WTC11 (cell line): ENCODE data around the gene PHAF1. TPM values are rescaled to one million over a fixed set of nuclear protein-coding genes. Genes with fewer than 3 reads are reported as not detected.

ENCODE experiments used
- ATAC-seq: fragments of 200-7000 bp; cut with Tn5 transposase; 2 replicates; pipeline ENCODE4 v1.10.0; 2021; ENCODE audit warnings: mild to moderate bottlenecking, moderate library complexity
- CTCF ChIA-PET: fragments of 300-600 bp; sonication (Branson Sonifier 250); formaldehyde crosslinking; loops from one replicate; lab custom pipeline; 2021; ENCODE audit warnings: antibody characterized with exemption; lab: Charles Lee
- POLR2A ChIA-PET: fragments of 350-600 bp; sonication (Branson Sonifier 250); formaldehyde crosslinking; loops from one replicate; lab custom pipeline; 2021; ENCODE audit warnings: antibody characterized with exemption; lab: Charles Lee
- DNase-seq: peaks from one replicate; pipeline ENCODE4 v3.0.0; 2021; ENCODE audit warnings: low spot score
- H3K27ac Mint-ChIP-seq: 2 replicates; pipeline ENCODE4 v1.8.0; 2021; ENCODE audit warnings: mixed read lengths
- H3K27me3 Mint-ChIP-seq: 2 replicates; pipeline ENCODE4 v1.8.0; 2021; ENCODE audit warnings: low read depth, mild to moderate bottlenecking, moderate library complexity, mixed read lengths
- H3K36me3 Mint-ChIP-seq: 2 replicates; pipeline ENCODE4 v1.8.0; 2021; ENCODE audit warnings: mixed read lengths
- H3K4me1 Mint-ChIP-seq: 2 replicates; pipeline ENCODE4 v1.8.0; 2022; ENCODE audit warnings: mixed read lengths
- H3K4me3 Mint-ChIP-seq: 2 replicates; pipeline ENCODE4 v1.8.0; 2021; ENCODE audit warnings: mild to moderate bottlenecking, moderate library complexity, mixed read lengths
- H3K9me3 Mint-ChIP-seq: 2 replicates; pipeline ENCODE4 v1.8.0; 2021; ENCODE audit warnings: mixed read lengths
- ATF1 ChIP-seq: sonication (generic); formaldehyde crosslinking; IDR thresholded peaks from 2 replicates; pipeline ENCODE4 v1.8.1; 2023; ENCODE audit warnings: mild to moderate bottlenecking, moderate library complexity, missing genetic modification reagents
- CREB1 ChIP-seq: sonication (generic); formaldehyde crosslinking; IDR thresholded peaks from 2 replicates; pipeline ENCODE4 v1.8.0; 2023; ENCODE audit warnings: mild to moderate bottlenecking, missing genetic modification reagents
- ELF4 ChIP-seq: sonication (generic); formaldehyde crosslinking; IDR thresholded peaks from 2 replicates; pipeline ENCODE4 v1.8.1; 2022; ENCODE audit warnings: low read depth, mild to moderate bottlenecking, moderate library complexity, missing genetic modification reagents
- ETV6 ChIP-seq: sonication (generic); formaldehyde crosslinking; IDR thresholded peaks from 2 replicates; pipeline ENCODE4 v1.8.1; 2022; ENCODE audit warnings: mild to moderate bottlenecking, missing genetic modification reagents
- FOXK1 ChIP-seq: sonication (generic); formaldehyde crosslinking; IDR thresholded peaks from 2 replicates; pipeline ENCODE4 v1.8.0; 2022; ENCODE audit warnings: mild to moderate bottlenecking, moderate library complexity, missing genetic modification reagents
- MXD4 ChIP-seq: fragments of 250-450 bp; sonication (Bioruptor Pico); IDR thresholded peaks from 2 replicates; pipeline ENCODE4 v1.8.0; 2021; ENCODE audit warnings: mild to moderate bottlenecking, moderate library complexity, borderline replicate concordance
- NR3C1 ChIP-seq: sonication (generic); formaldehyde crosslinking; conservative IDR thresholded peaks from 2 replicates; pipeline ENCODE4 v1.8.1; 2023; ENCODE audit warnings: low read depth, mild to moderate bottlenecking, missing genetic modification reagents
- PRRX2 ChIP-seq: fragments of 250-450 bp; sonication (Bioruptor Pico); IDR thresholded peaks from 2 replicates; pipeline ENCODE4 v1.8.0; 2021; ENCODE audit warnings: mild to moderate bottlenecking
- SMAD3 ChIP-seq: sonication (generic); formaldehyde crosslinking; IDR thresholded peaks from 2 replicates; pipeline ENCODE4 v1.8.0; 2022; ENCODE audit warnings: missing genetic modification reagents, mild to moderate bottlenecking, borderline replicate concordance
- SMAD4 ChIP-seq: sonication (generic); formaldehyde crosslinking; IDR thresholded peaks from 2 replicates; pipeline ENCODE4 v1.8.0; 2022; ENCODE audit warnings: mild to moderate bottlenecking, missing genetic modification reagents
- ZNF121 ChIP-seq: sonication (generic); formaldehyde crosslinking; IDR thresholded peaks from 2 replicates; pipeline ENCODE4 v1.8.0; 2023; ENCODE audit warnings: missing genetic modification reagents
- ZNF219 ChIP-seq: sonication (generic); formaldehyde crosslinking; IDR thresholded peaks from 2 replicates; pipeline ENCODE4 v1.8.0; 2023; ENCODE audit warnings: missing genetic modification reagents, mild to moderate bottlenecking, borderline replicate concordance
- ZNF317 ChIP-seq: sonication (generic); formaldehyde crosslinking; IDR thresholded peaks from 2 replicates; pipeline ENCODE4 v1.8.1; 2023; ENCODE audit warnings: low read depth, mild to moderate bottlenecking, moderate library complexity, missing genetic modification reagents, borderline replicate concordance
- ZNF416 ChIP-seq: fragments of 250-450 bp; sonication (Bioruptor Pico); IDR thresholded peaks from 2 replicates; pipeline ENCODE4 v1.9.0; 2021; ENCODE audit warnings: mild to moderate bottlenecking, inconsistent platforms
- ZNF423 ChIP-seq: fragments of 250-450 bp; sonication (Bioruptor Pico); IDR thresholded peaks from 2 replicates; pipeline ENCODE4 v2.1.2; 2022; ENCODE audit warnings: mild to moderate bottlenecking, moderate library complexity
- total RNA-seq: library from RNA; stranded (reverse); gene quantifications from 3 replicates; pipeline ENCODE4 v1.2.3, GENCODE V29; 2021
- TF ChIP-seq, protein P1 (sequence below): fragments of 250-450 bp; sonication (Bioruptor Pico); IDR thresholded peaks from 2 replicates; pipeline ENCODE4 v1.9.0; 2021; ENCODE audit warnings: mild to moderate bottlenecking
- TF ChIP-seq, protein P2 (sequence below): sonication (generic); formaldehyde crosslinking; IDR thresholded peaks from 2 replicates; pipeline ENCODE4 v1.8.0; 2023; ENCODE audit warnings: missing genetic modification reagents
- TF ChIP-seq, protein P3 (sequence below): sonication (generic); formaldehyde crosslinking; IDR thresholded peaks from 2 replicates; pipeline ENCODE4 v1.8.0; 2022; ENCODE audit warnings: mild to moderate bottlenecking, missing genetic modification reagents
- TF ChIP-seq, protein P4 (sequence below): sonication (generic); formaldehyde crosslinking; IDR thresholded peaks from 2 replicates; pipeline ENCODE4 v1.8.1; 2023; ENCODE audit warnings: mild to moderate bottlenecking, missing genetic modification reagents
- TF ChIP-seq, protein P5 (sequence below): fragments of 250-450 bp; sonication (Bioruptor Pico); IDR thresholded peaks from 2 replicates; pipeline ENCODE4 v2.1.2; 2022; ENCODE audit warnings: mild to moderate bottlenecking, moderate library complexity

Gene PHAF1
- total RNA-seq, 1 experiment from 2014 or later: 18.8 TPM

DNA sequence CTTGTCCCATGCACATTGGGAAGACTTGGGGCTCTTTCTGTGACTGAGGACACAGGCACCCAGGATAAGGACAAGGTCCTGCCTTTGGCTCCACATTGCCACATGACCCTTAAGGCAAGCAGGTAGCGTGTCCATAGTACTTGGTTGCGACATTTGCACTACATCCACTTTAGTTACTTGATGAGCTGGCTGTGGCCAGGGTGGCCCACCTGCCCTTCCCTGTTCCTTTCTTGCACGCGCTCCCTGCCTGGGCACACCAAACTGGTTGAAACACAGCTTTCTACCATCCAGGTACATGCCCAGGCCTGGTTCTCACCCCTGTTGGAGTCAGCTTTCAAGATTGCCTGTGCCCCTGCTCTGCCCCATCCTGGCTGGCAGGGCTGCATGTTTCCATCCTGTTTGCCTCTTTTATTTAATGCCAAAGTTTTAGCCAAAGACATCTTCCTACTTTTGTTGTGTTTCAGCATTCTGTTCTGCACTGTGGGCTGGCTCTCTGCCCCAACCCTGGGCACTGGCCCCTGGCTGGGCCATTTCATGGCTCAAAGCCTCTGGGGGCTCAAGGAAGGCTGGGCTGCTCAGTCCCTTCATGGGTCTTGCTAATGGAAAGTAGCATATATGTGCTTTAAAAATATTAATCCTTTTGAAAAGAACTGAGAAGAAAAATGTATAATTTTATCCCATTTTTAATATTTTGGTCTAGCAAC, 37.8 kb downstream of the PHAF1 start (continued):
- TF ChIP-seq, protein P1, sequence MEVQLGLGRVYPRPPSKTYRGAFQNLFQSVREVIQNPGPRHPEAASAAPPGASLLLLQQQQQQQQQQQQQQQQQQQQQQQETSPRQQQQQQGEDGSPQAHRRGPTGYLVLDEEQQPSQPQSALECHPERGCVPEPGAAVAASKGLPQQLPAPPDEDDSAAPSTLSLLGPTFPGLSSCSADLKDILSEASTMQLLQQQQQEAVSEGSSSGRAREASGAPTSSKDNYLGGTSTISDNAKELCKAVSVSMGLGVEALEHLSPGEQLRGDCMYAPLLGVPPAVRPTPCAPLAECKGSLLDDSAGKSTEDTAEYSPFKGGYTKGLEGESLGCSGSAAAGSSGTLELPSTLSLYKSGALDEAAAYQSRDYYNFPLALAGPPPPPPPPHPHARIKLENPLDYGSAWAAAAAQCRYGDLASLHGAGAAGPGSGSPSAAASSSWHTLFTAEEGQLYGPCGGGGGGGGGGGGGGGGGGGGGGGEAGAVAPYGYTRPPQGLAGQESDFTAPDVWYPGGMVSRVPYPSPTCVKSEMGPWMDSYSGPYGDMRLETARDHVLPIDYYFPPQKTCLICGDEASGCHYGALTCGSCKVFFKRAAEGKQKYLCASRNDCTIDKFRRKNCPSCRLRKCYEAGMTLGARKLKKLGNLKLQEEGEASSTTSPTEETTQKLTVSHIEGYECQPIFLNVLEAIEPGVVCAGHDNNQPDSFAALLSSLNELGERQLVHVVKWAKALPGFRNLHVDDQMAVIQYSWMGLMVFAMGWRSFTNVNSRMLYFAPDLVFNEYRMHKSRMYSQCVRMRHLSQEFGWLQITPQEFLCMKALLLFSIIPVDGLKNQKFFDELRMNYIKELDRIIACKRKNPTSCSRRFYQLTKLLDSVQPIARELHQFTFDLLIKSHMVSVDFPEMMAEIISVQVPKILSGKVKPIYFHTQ: no peak
- TF ChIP-seq SMAD3 (CRISPR knock-in tag) (no peak), ATF1 (CRISPR knock-in tag) (no peak)

DNA sequence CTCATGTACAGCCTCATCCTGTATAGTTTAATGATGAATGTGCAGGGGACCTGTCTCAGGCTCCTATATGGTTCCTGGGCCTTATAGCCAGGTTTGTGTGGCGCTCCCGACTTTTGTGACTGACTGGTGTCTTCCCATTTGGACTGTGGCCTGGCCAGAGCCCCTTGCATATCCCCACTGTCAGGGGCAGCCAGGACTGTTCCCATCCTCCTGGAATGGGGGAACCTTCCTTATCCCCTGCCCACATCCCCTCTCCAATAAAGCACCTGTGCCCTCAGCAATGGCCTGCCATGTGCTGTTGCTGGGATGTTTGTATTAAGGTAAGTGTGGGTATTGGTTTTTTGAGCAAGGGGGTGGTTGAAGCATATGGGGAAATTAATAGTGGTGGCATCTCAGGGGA, 38.5 kb downstream of the PHAF1 start:
- H3K36me3 Mint-ChIP-seq: peaks cover 21% of the 10 kb centered on the region
- H3K27me3 Mint-ChIP-seq: peaks cover 31% of the 10 kb centered on the region
- no peaks in the 10 kb centered on the region for H3K9me3 Mint-ChIP-seq
- peaks cover 8% of the 10 kb centered on the region for H3K4me1 Mint-ChIP-seq
- ChIA-PET CTCF (interaction anchor here (4.6 kb wide), 1 partner anchor 188 kb away, joined by 32 read pairs; the partner anchor contains the start of gene CES3), POLR2A (no interaction called here)
- H3K4me3 Mint-ChIP-seq: no peak overlapping the region
- DNase-seq (no peak), ATAC-seq (no peak)
- no peak overlapping the region for H3K27ac Mint-ChIP-seq
- TF ChIP-seq ZNF219 (no peak), PRRX2 (CRISPR knock-in tag) (no peak), ZNF121 (no peak), ZNF423 (CRISPR knock-in tag) (no peak), NR3C1 (CRISPR knock-in tag) (no peak), ELF4 (CRISPR knock-in tag) (no peak), FOXK1 (CRISPR knock-in tag) (no peak), SMAD4 (CRISPR knock-in tag) (no peak), CREB1 (CRISPR knock-in tag) (no peak), ATF1 (CRISPR knock-in tag) (no peak), ZNF416 (CRISPR knock-in tag) (no peak), ETV6 (no peak), MXD4 (CRISPR knock-in tag) (no peak), ZNF317 (no peak)
- TF ChIP-seq, protein P2, sequence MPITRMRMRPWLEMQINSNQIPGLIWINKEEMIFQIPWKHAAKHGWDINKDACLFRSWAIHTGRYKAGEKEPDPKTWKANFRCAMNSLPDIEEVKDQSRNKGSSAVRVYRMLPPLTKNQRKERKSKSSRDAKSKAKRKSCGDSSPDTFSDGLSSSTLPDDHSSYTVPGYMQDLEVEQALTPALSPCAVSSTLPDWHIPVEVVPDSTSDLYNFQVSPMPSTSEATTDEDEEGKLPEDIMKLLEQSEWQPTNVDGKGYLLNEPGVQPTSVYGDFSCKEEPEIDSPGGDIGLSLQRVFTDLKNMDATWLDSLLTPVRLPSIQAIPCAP (CRISPR knock-in tag): no peak
- TF ChIP-seq, protein P1: no peak
- TF ChIP-seq, protein P3, sequence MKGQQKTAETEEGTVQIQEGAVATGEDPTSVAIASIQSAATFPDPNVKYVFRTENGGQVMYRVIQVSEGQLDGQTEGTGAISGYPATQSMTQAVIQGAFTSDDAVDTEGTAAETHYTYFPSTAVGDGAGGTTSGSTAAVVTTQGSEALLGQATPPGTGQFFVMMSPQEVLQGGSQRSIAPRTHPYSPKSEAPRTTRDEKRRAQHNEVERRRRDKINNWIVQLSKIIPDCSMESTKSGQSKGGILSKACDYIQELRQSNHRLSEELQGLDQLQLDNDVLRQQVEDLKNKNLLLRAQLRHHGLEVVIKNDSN (CRISPR knock-in tag): no peak
- TF ChIP-seq, protein P4, sequence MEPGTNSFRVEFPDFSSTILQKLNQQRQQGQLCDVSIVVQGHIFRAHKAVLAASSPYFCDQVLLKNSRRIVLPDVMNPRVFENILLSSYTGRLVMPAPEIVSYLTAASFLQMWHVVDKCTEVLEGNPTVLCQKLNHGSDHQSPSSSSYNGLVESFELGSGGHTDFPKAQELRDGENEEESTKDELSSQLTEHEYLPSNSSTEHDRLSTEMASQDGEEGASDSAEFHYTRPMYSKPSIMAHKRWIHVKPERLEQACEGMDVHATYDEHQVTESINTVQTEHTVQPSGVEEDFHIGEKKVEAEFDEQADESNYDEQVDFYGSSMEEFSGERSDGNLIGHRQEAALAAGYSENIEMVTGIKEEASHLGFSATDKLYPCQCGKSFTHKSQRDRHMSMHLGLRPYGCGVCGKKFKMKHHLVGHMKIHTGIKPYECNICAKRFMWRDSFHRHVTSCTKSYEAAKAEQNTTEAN: no peak
- TF ChIP-seq, protein P5, sequence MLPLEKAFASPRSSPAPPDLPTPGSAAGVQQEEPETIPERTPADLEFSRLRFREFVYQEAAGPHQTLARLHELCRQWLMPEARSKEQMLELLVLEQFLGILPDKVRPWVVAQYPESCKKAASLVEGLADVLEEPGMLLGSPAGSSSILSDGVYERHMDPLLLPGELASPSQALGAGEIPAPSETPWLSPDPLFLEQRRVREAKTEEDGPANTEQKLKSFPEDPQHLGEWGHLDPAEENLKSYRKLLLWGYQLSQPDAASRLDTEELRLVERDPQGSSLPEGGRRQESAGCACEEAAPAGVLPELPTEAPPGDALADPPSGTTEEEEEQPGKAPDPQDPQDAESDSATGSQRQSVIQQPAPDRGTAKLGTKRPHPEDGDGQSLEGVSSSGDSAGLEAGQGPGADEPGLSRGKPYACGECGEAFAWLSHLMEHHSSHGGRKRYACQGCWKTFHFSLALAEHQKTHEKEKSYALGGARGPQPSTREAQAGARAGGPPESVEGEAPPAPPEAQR (CRISPR knock-in tag): no peak
